Activated CD4-positive, alpha-beta T cell treated with anti-CD3 and anti-CD28 coated beads for 36 hours (primary cell): ENCODE measurements around the gene TM6SF1. TPM values are rescaled to one million over a fixed set of nuclear protein-coding genes. Genes with fewer than 3 reads are reported as not detected.

ENCODE experiments used
- ATAC-seq: fragments of 200-7000 bp; cut with Tn5 transposase; one replicate; pipeline ENCODE4 v1.10.0; 2021; ENCODE audit warnings: mild to moderate bottlenecking, moderate library complexity
- CTCF ChIA-PET: fragments of 350-600 bp; sonication (Branson Sonifier 250); formaldehyde crosslinking; loops from one replicate; lab custom pipeline; 2021; ENCODE audit warnings: antibody characterized with exemption; lab: Charles Lee
- POLR2A ChIA-PET: fragments of 350-600 bp; sonication (Branson Sonifier 250); formaldehyde crosslinking; loops from one replicate; lab custom pipeline; 2021; ENCODE audit warnings: antibody characterized with exemption, inconsistent platforms; lab: Charles Lee
- DNase-seq: peaks from one replicate; pipeline ENCODE4 v3.0.0-alpha.2; 2020
- H3K27ac Mint-ChIP-seq: one replicate; pipeline ENCODE4 v1.8.0; 2021; ENCODE audit warnings: mixed read lengths
- H3K27me3 Mint-ChIP-seq: one replicate; pipeline ENCODE4 v1.8.0; 2021; ENCODE audit warnings: mixed read lengths
- H3K36me3 Mint-ChIP-seq: one replicate; pipeline ENCODE4 v1.8.0; 2021; ENCODE audit warnings: low read depth, mixed read lengths
- H3K4me1 Mint-ChIP-seq: one replicate; pipeline ENCODE4 v1.8.0; 2021; ENCODE audit warnings: mixed read lengths
- H3K4me3 Mint-ChIP-seq: one replicate; pipeline ENCODE4 v1.8.0; 2021; ENCODE audit warnings: mild to moderate bottlenecking, moderate library complexity, mixed read lengths
- H3K9me3 Mint-ChIP-seq: one replicate; pipeline ENCODE4 v1.8.0; 2021; ENCODE audit warnings: low read depth, mixed read lengths
- intact Hi-C, 2 experiments: fragments of 100-400 bp; cut with DNase I in 1 of 2; cut with micrococcal nuclease in 1 of 2; formaldehyde crosslinking; loops; one replicate each; pipeline versions ENCODE4 v1.14.2 to v1.15.1; 2022 to 2024; cut with DNase I, micrococcal nuclease
- total RNA-seq, 2 experiments: library from RNA; stranded (reverse); gene quantifications; one replicate each; pipeline ENCODE4 v1.2.3, GENCODE V29; 2021

TM6SF1 gene
- total RNA-seq, 2 experiments from 2014 or later, result 1.3 to 1.5 TPM

GRCh38 chr15:83108266-83109219 lies 1.1 kb downstream of the TM6SF1 start:
- POLR2A ChIA-PET, result no interaction called here
- Mint-ChIP-seq H3K36me3 (no peaks in the 10 kb centered on the region), H3K4me1 (peaks cover 8% of the 10 kb centered on the region), H3K9me3 (no peaks in the 10 kb centered on the region), H3K27ac (peak overlapping the region; percentile 59), H3K27me3 (peaks cover 48% of the 10 kb centered on the region), H3K4me3 (peak overlapping the region; percentile 69)
- CTCF ChIA-PET, result no interaction called here
- DNase-seq (peak; percentile 39), ATAC-seq (peak; percentile 64)
- intact Hi-C loops, result loop anchor here in 1 of 2 experiments (2.0 to 5.0 kb wide), 2 partner anchors 98 to 99 kb away; partner anchors contain the start of genes C15orf40 and HDGFL3

GRCh38 chr15:83109532-83109931 lies 2.1 kb downstream of the TM6SF1 start:
- H3K27me3 Mint-ChIP-seq, result peaks cover 41% of the 10 kb centered on the region
- H3K9me3 Mint-ChIP-seq, result no peaks in the 10 kb centered on the region
- no peak for ATAC-seq
- H3K36me3 Mint-ChIP-seq, result no peaks in the 10 kb centered on the region
- DNase-seq, result no peak
- intact Hi-C loops, result loop anchor here in 1 of 2 experiments (2.0 to 5.0 kb wide), 2 partner anchors 98 to 99 kb away; partner anchors contain the start of genes C15orf40 and HDGFL3
- H3K27ac Mint-ChIP-seq, result no peak overlapping the region
- H3K4me3 Mint-ChIP-seq, result no peak overlapping the region
- H3K4me1 Mint-ChIP-seq, result peaks cover 8% of the 10 kb centered on the region
- POLR2A ChIA-PET, result no interaction called here
- CTCF ChIA-PET, result no interaction called here

- Mint-ChIP-seq H3K27me3 (peaks cover 39% of the 10 kb centered on the region), H3K4me1 (peaks cover 8% of the 10 kb centered on the region), H3K4me3 (no peak overlapping the region), H3K27ac (no peak overlapping the region), H3K9me3 (no peaks in the 10 kb centered on the region), H3K36me3 (no peaks in the 10 kb centered on the region)
- CTCF ChIA-PET, result no interaction called here
- intact Hi-C loops, result no loop called here
- POLR2A ChIA-PET, result no interaction called here
- DNase-seq (no peak), ATAC-seq (no peak)
Observed at GRCh38 chr15:83110381-83110780, 2.9 kb downstream of the TM6SF1 start.

GRCh38 chr15:83111149-83111548 lies 3.7 kb downstream of the TM6SF1 start:
- no peaks in the 10 kb centered on the region for H3K9me3 Mint-ChIP-seq
- H3K36me3 Mint-ChIP-seq, result no peaks in the 10 kb centered on the region
- H3K4me3 Mint-ChIP-seq, result no peak overlapping the region
- ATAC-seq (no peak), DNase-seq (no peak)
- ChIA-PET CTCF (interaction anchor here (0.6 kb wide), 1 partner anchor 32 kb away, joined by 3 read pairs; no protein-coding TSS in a partner anchor), POLR2A (no interaction called here)
- peaks cover 8% of the 10 kb centered on the region for H3K4me1 Mint-ChIP-seq
- H3K27ac Mint-ChIP-seq, result no peak overlapping the region
- H3K27me3 Mint-ChIP-seq, result peaks cover 36% of the 10 kb centered on the region
- intact Hi-C loops, result no loop called here

- Mint-ChIP-seq H3K4me3 (no peak overlapping the region), H3K36me3 (no peaks in the 10 kb centered on the region), H3K27ac (no peak overlapping the region), H3K9me3 (no peaks in the 10 kb centered on the region), H3K27me3 (peaks cover 31% of the 10 kb centered on the region), H3K4me1 (peaks cover 6% of the 10 kb centered on the region)
- intact Hi-C loops, result no loop called here
- CTCF ChIA-PET, result no interaction called here
- DNase-seq, result no peak
- no peak for ATAC-seq
- POLR2A ChIA-PET, result no interaction called here
Observed at GRCh38 chr15:83112233-83112955, 4.9 kb downstream of the TM6SF1 start.

- no peak for DNase-seq
- Mint-ChIP-seq H3K4me3 (no peak overlapping the region), H3K36me3 (no peaks in the 10 kb centered on the region), H3K27me3 (peaks cover 31% of the 10 kb centered on the region), H3K9me3 (no peaks in the 10 kb centered on the region), H3K4me1 (peaks cover 6% of the 10 kb centered on the region), H3K27ac (no peak overlapping the region)
- ChIA-PET POLR2A (no interaction called here), CTCF (no interaction called here)
- no peak for ATAC-seq
- intact Hi-C loops, result no loop called here
Observed at GRCh38 chr15:83112956-83113299, 5.5 kb downstream of the TM6SF1 start.

GRCh38 chr15:83113881-83114674 lies 6.6 kb downstream of the TM6SF1 start:
- no peaks in the 10 kb centered on the region for H3K36me3 Mint-ChIP-seq
- no peaks in the 10 kb centered on the region for H3K9me3 Mint-ChIP-seq
- intact Hi-C loops, result no loop called here
- no peak for DNase-seq
- ATAC-seq, result no peak
- H3K4me3 Mint-ChIP-seq, result no peak overlapping the region
- H3K27ac Mint-ChIP-seq, result no peak overlapping the region
- H3K4me1 Mint-ChIP-seq, result no peaks in the 10 kb centered on the region
- H3K27me3 Mint-ChIP-seq, result peaks cover 20% of the 10 kb centered on the region
- ChIA-PET POLR2A (no interaction called here), CTCF (no interaction called here)

- Mint-ChIP-seq H3K4me1 (no peaks in the 10 kb centered on the region), H3K36me3 (no peaks in the 10 kb centered on the region), H3K27me3 (peaks cover 13% of the 10 kb centered on the region), H3K4me3 (no peak overlapping the region), H3K27ac (no peak overlapping the region), H3K9me3 (no peaks in the 10 kb centered on the region)
- DNase-seq (no peak), ATAC-seq (no peak)
- POLR2A ChIA-PET, result no interaction called here
- CTCF ChIA-PET, result no interaction called here
- intact Hi-C loops, result no loop called here
Observed at GRCh38 chr15:83114856-83115255, 7.4 kb downstream of the TM6SF1 start.

GRCh38 chr15:83115410-83115809 lies 8.0 kb downstream of the TM6SF1 start:
- H3K4me3 Mint-ChIP-seq, result no peak overlapping the region
- H3K4me1 Mint-ChIP-seq, result no peaks in the 10 kb centered on the region
- ChIA-PET POLR2A (no interaction called here), CTCF (interaction anchor here (0.7 kb wide), 1 partner anchor 132 kb away, joined by 3 read pairs; no protein-coding TSS in a partner anchor)
- H3K27me3 Mint-ChIP-seq, result peaks cover 9% of the 10 kb centered on the region
- H3K36me3 Mint-ChIP-seq, result no peaks in the 10 kb centered on the region
- intact Hi-C loops, result no loop called here
- H3K9me3 Mint-ChIP-seq, result no peaks in the 10 kb centered on the region
- DNase-seq (peak; percentile 13), ATAC-seq (peak; percentile 40)
- no peak overlapping the region for H3K27ac Mint-ChIP-seq

GRCh38 chr15:83115831-83116565 lies 8.6 kb downstream of the TM6SF1 start:
- Mint-ChIP-seq H3K36me3 (no peaks in the 10 kb centered on the region), H3K27me3 (peaks cover 6% of the 10 kb centered on the region), H3K9me3 (no peaks in the 10 kb centered on the region), H3K4me1 (no peaks in the 10 kb centered on the region), H3K27ac (no peak overlapping the region), H3K4me3 (no peak overlapping the region)
- POLR2A ChIA-PET, result no interaction called here
- intact Hi-C loops, result no loop called here
- CTCF ChIA-PET, result interaction anchor here (0.7 kb wide), 1 partner anchor 132 kb away, joined by 3 read pairs; no protein-coding TSS in a partner anchor
- ATAC-seq, result peak; percentile 89
- no peak for DNase-seq
